ENCODE data around the gene ZKSCAN8. TPM values are rescaled to one million over a fixed set of nuclear protein-coding genes. Genes with fewer than 3 reads are reported as not detected.

The ZKSCAN8 gene
- total RNA-seq, 1 experiment from 2014 or later: 25.4 TPM

- Histone ChIP-seq H3K4me1 (ENCODE audit: insufficient read depth, low read length) (peaks cover 3% of the 10 kb centered on the region; the same call in 1 of the 2 replicates), H4K8ac (replicated peaks; ENCODE audit: insufficient read length, low read depth, low read length) (no peak overlapping the region), H4K20me1 (ENCODE audit: control insufficient read depth, insufficient read depth, insufficient read length) (peaks cover 2% of the 10 kb centered on the region), H4K91ac (ENCODE audit: insufficient read length, low read depth, low read length) (no peak overlapping the region), H3K14ac (ENCODE audit: insufficient read depth, low read length) (no peak overlapping the region), H3K79me1 (ENCODE audit: insufficient read depth, low read depth, low read length, poor library complexity, severe bottlenecking) (no peaks in the 10 kb centered on the region), H2BK12ac (ENCODE audit: insufficient read length, low read depth, low read length) (no peak overlapping the region), H3K27me3 (ENCODE audit: insufficient read depth, low read length) (peaks cover 47% of the 10 kb centered on the region), H2AK5ac (ENCODE audit: insufficient read length, low read length) (no peak overlapping the region), H2BK120ac (ENCODE audit: low read depth, low read length, poor library complexity, severe bottlenecking) (no peak overlapping the region), H3T11ph (ENCODE audit: low read length) (no peak overlapping the region), H2AFZ (ENCODE audit: low read length) (no peak overlapping the region), H3K23ac (ENCODE audit: insufficient read length, low read depth, low read length) (no peak overlapping the region), H3K4ac (ENCODE audit: low read depth, low read length) (no peak overlapping the region), H3K18ac (ENCODE audit: insufficient read length, low read depth, low read length) (no peak overlapping the region), H3K4me2 (ENCODE audit: insufficient read depth, insufficient read length, low read length) (peak overlapping the region; percentile 97), H2BK20ac (ENCODE audit: low read depth, low read length, poor library complexity, severe bottlenecking) (no peak overlapping the region), H4K5ac (ENCODE audit: insufficient read length, low read depth, low read length) (no peak overlapping the region), H3K79me2 (ENCODE audit: insufficient read depth, low read length) (no peaks in the 10 kb centered on the region), H3K9me3 (ENCODE audit: control insufficient read depth, low read depth, low read length) (no peaks in the 10 kb centered on the region), H2BK5ac (ENCODE audit: insufficient read length, low read length) (no peak overlapping the region), H3K9ac (ENCODE audit: extremely low read depth, insufficient read length, low read length) (no peak overlapping the region), H2BK15ac (ENCODE audit: low read depth, low read length) (no peak overlapping the region), H3K27ac (ENCODE audit: insufficient read length, low read depth, low read length) (no peak overlapping the region), H3K23me2 (ENCODE audit: insufficient read length, low read depth, low read length, poor library complexity, severe bottlenecking) (peaks cover 6% of the 10 kb centered on the region), H3K56ac (ENCODE audit: insufficient read length, low read depth, low read length) (no peak overlapping the region)
- Mint-ChIP-seq H3K4me3 (peak overlapping the region in 1 of 2 experiments; percentile 96; a peak in 2 of 5 replicates), H3K9me3 (peaks cover 0 to 4% of the 10 kb centered on the region in 2 experiments; a peak in 1 of 5 replicates), H3K27ac (no peak overlapping the region), H3K4me1 (peaks cover 19 to 22% of the 10 kb centered on the region in 2 experiments), H3K36me3 (ENCODE audit: insufficient read depth in 1 of 3, low read depth in 3 of 3) (peaks cover 0 to 1% (median 0%) of the 10 kb centered on the region in 3 experiments; a peak in 1 of 7 replicates), H3K27me3 (ENCODE audit: low read depth) (peaks cover 97% of the 10 kb centered on the region)
- TF ChIP-seq CTCF (conservative IDR thresholded peaks at IDR 0.05): no peak
- no peak for DNase-seq
- WGBS (ENCODE audit: extremely low coverage, insufficient read length, low lambda C conversion rate): no CpG with 5 or more reads among the region's 3 CpGs
Measured at GRCh38 chr6:28206527-28206926, 64.8 kb downstream of the ZKSCAN8 start.
